Heart left ventricle (tissue), 13 donors: ENCODE results near the gene EVA1C.

ENCODE experiments used
- POLR2A ChIP-seq, 2 donors: fragments of 450-650 bp; IDR thresholded peaks; one replicate each; pipeline ENCODE4 v1.6.1; 2017; ENCODE audit warnings: antibody characterized with exemption in 2 of 2, mild to moderate bottlenecking in 2 of 2, moderate library complexity in 2 of 2
- TF ChIP-seq, protein P1 (sequence below), 12 donors: fragments of 200-600 bp; sonication (generic) in 4 of 12; IDR thresholded peaks; one replicate each; pipeline versions ENCODE4 v1.5.0 to v1.8.0; 2018 to 2022; ENCODE audit warnings: antibody characterized with exemption in 12 of 12, mild to moderate bottlenecking in 5 of 12
- donor health status: ischemic (EF 13 %, LVEDD 7.1; RV severe dilation, severe dysfunction).
- donor health status: DM: no; HTN: yes; CAD: no.
- donor health status: DM: no; HTN: no; CAD: no.
- donor health status: ischemic (EF 25% LVEDD 6.9; RV normal size, moderate dysfunction).
- donor health status: ischemic (EF 25% LVEDD 5.7; RV mildly dilated, moderate dysfunction).
- donor health status: ischemic (EF 35%, LVEDD 5.7; RV mildly dilated, moderate dysfunction).
- donor health status: nonischemic (EF 11% LVEDD 7.7; RV severe dilation, severe dysfunction).
- donor health status: DM: yes; HTN: yes; CAD: no.
- donor health status: PGD.
- donor health status: ischemic (EF 29% LVEDD 5.4; RV normal size, mild dysfunction).
- donor health status: nonischemic (EF 23%, LVEDD 6.1; RV moderate dilation, normal function).

- TF ChIP-seq, protein P1, sequence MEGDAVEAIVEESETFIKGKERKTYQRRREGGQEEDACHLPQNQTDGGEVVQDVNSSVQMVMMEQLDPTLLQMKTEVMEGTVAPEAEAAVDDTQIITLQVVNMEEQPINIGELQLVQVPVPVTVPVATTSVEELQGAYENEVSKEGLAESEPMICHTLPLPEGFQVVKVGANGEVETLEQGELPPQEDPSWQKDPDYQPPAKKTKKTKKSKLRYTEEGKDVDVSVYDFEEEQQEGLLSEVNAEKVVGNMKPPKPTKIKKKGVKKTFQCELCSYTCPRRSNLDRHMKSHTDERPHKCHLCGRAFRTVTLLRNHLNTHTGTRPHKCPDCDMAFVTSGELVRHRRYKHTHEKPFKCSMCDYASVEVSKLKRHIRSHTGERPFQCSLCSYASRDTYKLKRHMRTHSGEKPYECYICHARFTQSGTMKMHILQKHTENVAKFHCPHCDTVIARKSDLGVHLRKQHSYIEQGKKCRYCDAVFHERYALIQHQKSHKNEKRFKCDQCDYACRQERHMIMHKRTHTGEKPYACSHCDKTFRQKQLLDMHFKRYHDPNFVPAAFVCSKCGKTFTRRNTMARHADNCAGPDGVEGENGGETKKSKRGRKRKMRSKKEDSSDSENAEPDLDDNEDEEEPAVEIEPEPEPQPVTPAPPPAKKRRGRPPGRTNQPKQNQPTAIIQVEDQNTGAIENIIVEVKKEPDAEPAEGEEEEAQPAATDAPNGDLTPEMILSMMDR (IDR thresholded peaks at IDR 0.05) = no peak
- TF ChIP-seq POLR2A (IDR thresholded peaks at IDR 0.05) = no peak
Observed at GRCh38 chr21:32559006-32559610, 146.6 kb downstream of the EVA1C start.
